ENCODE data around the gene TPBGL. TPM values are rescaled to one million over a fixed set of nuclear protein-coding genes. Genes with fewer than 3 reads are reported as not detected.

The TPBGL gene
- polyA plus RNA-seq, 5 donors, result 0.08 to 0.29 (median 0.12) TPM

DNA sequence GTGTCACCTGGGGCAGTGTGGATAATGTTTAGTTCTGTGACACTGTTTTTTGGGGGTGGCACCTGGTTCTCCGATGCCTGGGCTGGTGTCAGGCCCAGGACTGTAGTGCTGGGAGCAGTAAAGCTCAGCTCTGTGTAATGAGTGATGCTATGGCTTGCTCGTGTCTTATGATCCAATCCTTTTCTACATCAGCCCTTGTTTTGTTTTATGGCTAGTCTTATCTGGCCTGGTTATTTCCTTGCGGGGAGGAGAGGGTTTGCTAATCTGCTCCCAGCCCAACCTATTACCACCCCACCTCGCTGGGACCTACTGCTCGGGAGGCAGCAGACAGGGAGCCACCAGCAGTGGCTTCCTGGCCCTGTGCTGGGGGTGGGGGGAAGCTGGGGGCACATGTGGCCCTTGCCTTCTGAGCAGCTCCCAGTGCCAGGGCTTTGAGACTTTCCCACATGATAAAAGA lies 35.0 kb upstream of the TPBGL start:
- no peak for DNase-seq

- no peak for DNase-seq
These were observed 32.1 kb upstream of the TPBGL start for GRCh38 chr11:75208446-75208845.

DNA sequence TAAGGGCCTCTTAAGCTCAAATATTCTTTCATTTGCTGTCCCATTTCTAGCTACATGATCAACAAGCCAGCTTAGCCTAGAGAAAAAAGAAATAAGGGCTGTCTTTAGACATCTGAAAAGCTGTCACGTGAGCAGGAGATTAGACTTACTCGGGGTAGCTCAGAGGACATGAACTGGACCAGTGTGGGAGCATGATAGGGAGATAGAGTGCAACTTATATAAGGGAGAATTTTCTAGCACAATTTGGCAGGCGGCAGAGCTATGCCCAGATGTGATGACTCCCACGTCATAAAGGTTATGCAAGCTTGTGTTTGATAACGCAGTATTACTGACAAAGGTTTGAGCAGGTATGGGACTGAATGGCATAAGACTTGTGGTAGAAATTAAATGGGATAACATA lies 28.2 kb upstream of the TPBGL start:
- no peak for DNase-seq

GRCh38 chr11:75214411-75214821 lies 26.2 kb upstream of the TPBGL start:
- peak; percentile 58 to 73 for DNase-seq

- DNase-seq, result no peak
These were observed 25.7 kb upstream of the TPBGL start for GRCh38 chr11:75214843-75215242.

- DNase-seq, result no peak
These were observed 20.7 kb upstream of the TPBGL start for GRCh38 chr11:75219869-75220268.

DNA sequence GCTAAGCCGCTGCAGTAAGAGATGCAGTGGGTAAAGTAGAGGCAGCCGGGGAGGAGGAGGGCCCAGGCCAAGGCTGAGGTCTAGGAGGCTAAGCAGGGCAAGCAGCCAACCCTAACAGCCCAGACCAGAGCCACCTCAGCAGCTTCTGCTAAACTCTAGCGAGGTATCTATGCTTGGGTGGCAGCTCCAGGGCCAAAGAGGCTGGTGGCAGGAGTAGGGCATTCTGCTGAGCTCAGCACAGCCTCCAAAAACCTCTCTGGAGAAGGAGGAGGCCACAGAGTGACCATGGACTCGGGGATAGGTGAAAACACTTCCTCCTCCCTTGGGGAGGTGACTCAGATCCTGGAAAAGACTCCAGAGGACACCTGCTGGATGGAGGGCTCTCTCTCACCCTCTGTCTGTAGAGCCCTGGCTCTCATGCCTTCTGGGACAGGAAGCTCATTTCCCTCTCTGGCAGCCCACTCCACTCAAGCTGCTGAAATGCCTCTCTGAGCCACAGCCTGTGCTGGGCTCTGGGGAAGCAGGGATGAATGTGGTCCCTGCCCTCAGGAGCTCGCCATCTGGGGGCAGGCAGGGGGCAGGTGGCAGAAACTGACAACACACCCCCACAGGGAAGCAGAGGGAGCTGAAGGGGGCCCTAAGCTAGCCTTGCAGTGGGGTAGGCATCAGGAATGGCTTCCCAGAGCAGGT lies 16.5 kb upstream of the TPBGL start:
- no peak for DNase-seq

- no peak for DNase-seq
These were observed 14.8 kb upstream of the TPBGL start for GRCh38 chr11:75225794-75226193.

- no peak for DNase-seq
These were observed 11.1 kb upstream of the TPBGL start for GRCh38 chr11:75229466-75229865.

DNA sequence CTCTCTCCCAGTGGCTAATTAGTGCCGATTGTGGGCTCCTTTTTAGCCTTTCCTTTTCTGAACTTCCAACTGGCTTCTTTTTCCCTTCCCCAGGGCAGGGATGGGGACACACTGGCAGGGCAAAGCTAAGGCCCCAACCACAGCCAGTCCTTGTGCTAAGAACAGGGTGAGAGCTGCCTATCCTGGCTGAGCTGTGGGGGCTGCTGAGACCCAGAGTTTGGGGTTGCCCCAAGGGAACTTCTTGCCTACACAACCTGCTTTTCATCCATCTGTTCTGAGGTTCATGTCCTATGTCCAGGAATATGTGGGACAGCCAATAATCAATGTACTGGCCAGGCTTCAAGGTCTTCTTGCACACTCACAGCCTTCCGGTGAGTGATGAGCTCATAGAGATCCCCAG lies 10.0 kb upstream of the TPBGL start:
- DNase-seq, result no peak

DNA sequence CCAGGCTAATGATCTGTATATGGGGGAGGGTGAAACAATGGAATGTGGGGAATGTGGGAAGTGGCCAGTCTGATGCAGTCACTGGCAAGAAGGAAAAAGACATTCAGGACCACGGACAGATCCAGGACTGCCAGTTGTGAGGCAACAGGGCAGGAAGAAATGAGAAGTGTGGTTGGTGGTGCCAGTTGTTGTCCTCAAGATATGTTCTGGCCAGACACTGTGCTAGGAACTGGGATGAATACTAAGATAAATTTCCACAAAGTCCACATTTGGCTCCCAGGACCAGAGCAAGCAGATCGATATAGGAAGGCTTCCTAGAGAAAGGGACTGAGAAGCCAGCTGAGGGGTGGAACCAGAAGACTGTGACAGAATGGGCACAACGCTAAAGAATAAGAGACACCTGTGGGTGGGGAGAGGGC lies 6.8 kb upstream of the TPBGL start:
- peak in 1 of 2 donors; percentile 37 for DNase-seq

DNA sequence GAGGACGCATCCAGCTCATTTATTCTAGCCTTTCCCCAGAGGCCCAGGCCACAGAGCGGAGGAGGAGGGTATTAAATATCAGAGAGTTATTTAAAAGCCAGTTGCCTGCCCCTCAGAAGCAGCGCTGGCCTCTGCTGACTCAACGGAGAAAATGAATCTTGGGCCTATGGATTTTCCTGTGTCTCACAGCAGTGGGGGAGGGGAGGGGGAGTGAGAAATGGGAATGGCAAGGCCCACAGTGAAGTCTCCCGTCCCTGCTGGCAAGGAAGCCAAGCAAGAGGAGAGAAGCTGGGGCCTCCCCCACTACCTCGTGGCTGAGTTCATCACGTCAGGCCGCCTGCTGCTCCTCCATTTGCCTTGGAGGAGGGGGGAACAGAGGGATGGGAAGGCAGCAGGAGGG lies 4.5 kb upstream of the TPBGL start:
- DNase-seq, result no peak

DNA sequence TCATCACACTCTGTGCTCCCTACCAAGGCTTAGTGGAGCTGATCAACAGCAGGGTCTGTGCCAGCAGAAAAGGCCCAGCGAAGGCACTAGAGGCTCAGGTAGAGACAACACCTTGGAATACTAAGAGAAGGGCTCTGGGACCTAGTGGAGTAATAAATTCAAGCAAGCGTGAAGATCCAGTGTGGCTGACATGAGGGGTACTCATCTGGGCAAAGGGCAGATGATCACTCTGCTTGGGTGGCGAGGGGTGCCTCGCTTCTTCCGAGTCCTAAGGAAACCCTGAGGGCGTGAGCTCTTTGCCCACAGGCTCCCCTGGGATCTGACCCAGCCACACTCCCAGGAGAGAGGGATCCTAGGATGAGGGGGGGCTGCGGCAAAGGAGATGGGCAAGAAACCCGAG lies 3.5 kb upstream of the TPBGL start:
- DNase-seq, result no peak

DNA sequence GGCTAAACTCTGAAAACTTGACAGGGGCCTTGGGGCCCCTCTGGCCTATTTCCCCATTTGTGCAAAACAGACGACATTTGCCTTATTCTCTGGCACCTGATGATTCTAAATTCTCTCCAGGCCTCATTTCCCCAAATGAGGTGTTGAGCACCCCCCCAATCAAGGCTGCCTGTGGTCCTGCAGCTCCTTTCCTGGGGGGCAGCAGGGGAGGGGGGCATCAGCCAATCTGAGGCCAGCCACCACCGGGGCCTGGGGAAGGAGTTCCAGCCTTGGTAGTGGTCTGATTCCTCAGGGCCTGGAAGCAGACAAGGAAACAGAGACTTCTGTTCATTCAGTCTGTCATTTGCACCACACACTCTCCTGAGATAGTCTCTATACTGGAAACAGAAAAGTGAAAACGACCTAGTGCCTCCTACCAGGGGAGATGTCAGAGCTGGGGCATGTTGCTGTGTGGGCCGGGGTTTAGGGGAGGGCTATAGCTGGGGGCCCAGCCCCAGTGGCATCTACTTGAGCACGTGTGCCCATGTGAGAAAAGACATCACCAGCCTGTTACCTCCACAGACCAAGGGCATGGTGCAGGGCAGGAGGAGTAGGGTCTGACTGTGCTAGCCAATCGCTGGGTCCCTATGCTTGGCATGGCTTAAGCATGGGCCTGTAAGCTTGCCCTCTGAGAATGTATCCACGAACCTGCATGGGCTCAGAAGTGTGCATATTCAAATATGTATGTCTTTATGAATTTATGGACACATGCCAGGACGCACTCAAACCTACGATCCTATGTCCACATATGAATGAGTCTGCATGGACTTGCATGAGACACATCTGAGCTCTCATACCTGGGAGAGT lies 1.8 kb upstream of the TPBGL start:
- DNase-seq, result no peak

- no peak for DNase-seq
These were observed 863 bp upstream of the TPBGL start for GRCh38 chr11:75239531-75240290.

DNA sequence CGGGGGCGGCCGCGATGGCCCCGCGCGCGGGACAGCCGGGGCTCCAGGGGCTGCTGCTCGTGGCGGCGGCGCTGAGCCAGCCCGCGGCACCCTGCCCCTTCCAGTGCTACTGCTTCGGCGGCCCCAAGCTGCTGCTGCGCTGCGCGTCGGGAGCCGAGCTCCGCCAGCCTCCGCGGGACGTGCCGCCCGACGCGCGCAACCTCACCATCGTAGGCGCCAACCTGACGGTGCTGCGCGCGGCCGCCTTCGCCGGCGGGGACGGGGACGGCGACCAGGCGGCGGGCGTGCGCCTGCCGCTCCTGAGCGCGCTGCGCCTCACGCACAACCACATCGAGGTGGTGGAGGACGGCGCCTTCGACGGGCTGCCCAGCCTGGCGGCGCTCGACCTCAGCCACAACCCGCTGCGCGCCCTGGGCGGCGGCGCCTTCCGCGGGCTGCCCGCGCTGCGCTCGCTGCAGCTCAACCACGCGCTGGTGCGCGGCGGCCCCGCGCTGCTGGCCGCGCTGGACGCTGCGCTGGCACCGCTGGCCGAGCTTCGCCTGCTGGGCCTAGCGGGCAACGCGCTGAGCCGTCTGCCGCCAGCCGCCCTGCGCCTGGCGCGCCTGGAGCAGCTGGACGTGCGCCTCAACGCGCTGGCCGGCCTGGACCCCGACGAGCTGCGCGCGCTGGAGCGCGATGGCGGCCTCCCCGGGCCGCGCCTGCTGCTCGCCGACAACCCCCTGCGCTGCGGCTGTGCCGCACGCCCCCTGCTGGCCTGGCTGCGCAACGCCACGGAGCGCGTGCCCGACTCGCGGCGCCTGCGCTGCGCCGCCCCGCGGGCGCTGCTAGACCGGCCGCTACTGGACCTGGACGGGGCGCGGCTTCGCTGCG lies 697 bp downstream of the TPBGL start:
- DNase-seq, result peak; percentile 82 to 90

DNA sequence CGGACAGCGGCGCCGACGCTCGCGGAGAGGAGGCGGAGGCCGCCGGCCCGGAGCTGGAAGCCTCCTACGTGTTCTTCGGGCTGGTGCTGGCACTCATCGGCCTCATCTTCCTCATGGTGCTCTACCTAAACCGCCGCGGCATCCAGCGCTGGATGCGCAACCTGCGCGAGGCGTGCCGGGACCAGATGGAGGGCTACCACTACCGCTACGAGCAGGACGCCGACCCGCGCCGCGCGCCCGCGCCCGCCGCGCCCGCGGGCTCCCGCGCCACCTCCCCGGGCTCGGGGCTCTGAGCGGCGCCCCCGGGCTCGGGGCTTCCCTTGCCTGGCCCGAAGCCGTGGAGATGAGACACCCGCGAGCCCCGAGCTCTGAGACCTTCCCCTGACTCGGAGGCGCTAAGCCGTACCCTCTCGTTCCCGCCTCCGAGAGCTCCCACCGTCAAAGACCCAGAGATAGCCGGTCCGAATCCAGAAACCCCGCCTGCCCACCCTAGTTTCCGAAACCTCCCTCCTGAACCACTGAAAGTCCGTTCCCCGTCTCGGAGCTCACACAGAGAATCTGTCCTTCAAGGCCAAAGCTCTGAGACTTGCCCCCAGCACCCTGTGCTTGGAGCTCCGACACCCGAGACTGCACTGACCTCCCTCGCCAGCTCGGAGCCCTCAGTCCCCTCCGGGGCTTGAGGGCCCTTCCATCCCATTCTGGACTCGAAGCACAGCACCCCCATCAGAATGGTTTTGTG lies 1.5 kb downstream of the TPBGL start:
- DNase-seq, result no peak

DNA sequence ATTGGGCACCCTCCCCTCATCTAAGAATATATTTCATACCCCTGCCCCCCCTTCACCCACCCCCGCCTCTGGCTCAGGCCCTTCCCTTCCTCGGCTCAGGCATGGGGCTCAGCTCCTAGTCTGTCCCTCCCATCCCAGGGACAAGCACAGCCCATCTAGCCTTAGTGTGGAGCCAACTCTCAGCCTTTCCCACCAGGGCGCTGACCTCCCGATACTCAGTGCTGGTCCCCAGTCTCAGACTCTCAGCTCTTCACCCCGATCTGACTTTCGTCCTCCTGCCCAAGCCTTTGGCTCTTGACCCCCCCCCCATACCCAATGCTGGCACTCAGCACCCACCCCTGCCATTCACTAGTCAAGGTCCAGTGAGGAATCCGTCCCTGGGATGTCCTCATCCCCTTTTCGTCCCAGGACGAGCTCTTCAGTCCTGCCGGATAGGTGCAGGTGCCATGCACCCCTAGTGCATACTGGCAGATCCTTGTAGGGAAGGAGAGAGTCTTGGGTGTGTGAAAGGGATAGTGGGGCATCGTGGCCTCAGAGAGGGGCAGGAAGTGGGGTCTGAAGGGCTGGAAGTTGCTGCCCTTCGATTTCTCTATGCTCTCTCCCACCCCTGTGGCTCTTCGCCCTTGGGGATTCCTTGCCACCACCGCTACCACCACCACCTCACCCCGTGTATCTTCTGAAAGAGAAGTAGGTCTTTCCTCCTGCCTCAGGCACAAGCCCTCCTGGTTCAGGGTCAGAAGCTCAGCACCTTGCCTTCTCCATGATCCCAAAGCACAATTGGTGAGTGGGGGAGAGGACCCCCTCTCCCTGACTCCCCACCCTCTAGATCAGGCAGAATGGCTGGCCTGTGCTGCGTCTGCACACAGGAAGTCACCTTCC lies 2.4 kb downstream of the TPBGL start:
- no peak for DNase-seq

DNA sequence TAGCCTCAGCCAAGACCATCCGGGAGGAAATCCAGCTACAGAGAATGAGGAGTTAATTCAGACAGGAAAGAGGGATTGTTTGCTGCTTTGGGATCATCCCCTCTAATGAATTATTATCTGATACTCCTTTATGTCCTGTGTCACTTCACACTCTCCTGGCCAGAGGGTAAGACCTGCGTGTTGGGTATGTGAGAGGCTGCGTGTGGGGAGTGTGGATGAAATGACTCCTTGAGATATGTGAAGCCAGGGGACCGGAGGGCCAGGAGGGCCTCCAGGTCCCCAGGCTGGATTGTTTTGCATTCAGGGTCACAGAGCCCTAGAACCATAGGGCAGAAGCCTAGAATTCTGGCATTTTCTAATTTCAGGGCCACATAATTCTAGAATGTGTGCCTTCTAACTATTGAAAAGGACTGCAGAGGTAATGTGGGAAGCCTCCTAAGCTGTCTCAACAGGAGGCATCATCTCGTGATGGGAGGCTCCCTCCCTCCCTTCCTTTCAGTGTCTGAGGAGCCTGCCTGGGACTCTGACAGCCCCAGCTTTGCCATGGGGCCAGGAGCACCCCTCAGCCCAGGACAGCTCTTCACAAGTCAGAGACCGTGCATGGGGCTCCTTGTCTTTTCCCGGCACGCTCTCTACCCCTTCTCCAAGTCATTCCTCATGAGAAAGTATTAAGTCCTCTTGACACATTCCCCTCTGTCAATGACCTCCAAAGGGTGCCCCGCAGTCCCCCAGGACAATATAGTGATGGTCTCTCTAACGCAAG lies 3.7 kb downstream of the TPBGL start:
- DNase-seq, result no peak

Data from right lung (tissue), 5 donors.